WTC11 (cell line): ENCODE data around the gene CDHR5.

Experiments
- ATF1 ChIP-seq: sonication (generic); formaldehyde crosslinking; IDR thresholded peaks from 2 replicates; pipeline ENCODE4 v1.8.1; 2023; ENCODE audit warnings: mild to moderate bottlenecking, moderate library complexity, missing genetic modification reagents
- ATF2 ChIP-seq: sonication (generic); formaldehyde crosslinking; IDR thresholded peaks from 2 replicates; pipeline ENCODE4 v1.8.1; 2022; ENCODE audit warnings: low read depth, missing genetic modification reagents, borderline replicate concordance
- CTCF ChIP-seq: fragments of 200-600 bp; IDR thresholded peaks from 2 replicates; pipeline ENCODE4 v1.8.0; 2022; ENCODE audit warnings: antibody characterized with exemption
- ZNF121 ChIP-seq: sonication (generic); formaldehyde crosslinking; IDR thresholded peaks from 2 replicates; pipeline ENCODE4 v1.8.0; 2023; ENCODE audit warnings: missing genetic modification reagents
- ZNF263 ChIP-seq: sonication (generic); formaldehyde crosslinking; IDR thresholded peaks from 2 replicates; pipeline ENCODE4 v1.8.1; 2022; ENCODE audit warnings: low read depth, mild to moderate bottlenecking, moderate library complexity, missing genetic modification reagents
- ZNF416 ChIP-seq: fragments of 250-450 bp; sonication (Bioruptor Pico); IDR thresholded peaks from 2 replicates; pipeline ENCODE4 v1.9.0; 2021; ENCODE audit warnings: mild to moderate bottlenecking, inconsistent platforms

GRCh38 chr11:656426-656825 is 31.7 kb upstream of the CDHR5 start:
- TF ChIP-seq CTCF: no peak
- no peak for TF ChIP-seq ZNF263
- TF ChIP-seq ATF2 (CRISPR knock-in tag): no peak
- no peak for TF ChIP-seq ATF1
- no peak for TF ChIP-seq ZNF416 (CRISPR knock-in tag)
- no peak for TF ChIP-seq ZNF121 (CRISPR knock-in tag)
